HG03039 (cell line): ENCODE results near the gene COMMD10.

Experiments used
- ATAC-seq: cut with Tn5 transposase; IDR thresholded peaks from one replicate; pipeline ENCODE4 v1.9.1; 2021; ENCODE audit warnings: mild to moderate bottlenecking, moderate library complexity; ENCODE audit not compliant: unreplicated experiment

COMMD10 gene

DNA sequence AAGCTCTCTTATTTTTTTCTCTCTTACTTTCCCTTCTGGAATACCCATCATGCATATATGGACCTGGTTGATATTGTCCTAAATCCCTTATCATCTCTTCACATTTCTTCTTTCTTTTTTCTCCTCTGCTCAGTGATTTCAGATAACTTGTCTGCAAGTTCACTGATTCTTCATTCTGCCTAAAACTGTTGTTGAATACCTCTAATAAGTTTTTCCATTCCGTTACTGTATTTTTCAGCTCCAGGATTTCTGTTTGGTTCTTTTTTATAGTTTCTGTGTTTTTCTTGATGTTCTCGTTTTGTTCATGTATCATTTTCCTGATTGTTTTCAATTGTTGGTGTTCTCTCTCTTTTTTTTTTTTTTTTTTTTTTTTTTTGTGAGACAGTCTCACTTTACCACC lies 203.7 kb downstream of the COMMD10 start:
- no peak for ATAC-seq

DNA sequence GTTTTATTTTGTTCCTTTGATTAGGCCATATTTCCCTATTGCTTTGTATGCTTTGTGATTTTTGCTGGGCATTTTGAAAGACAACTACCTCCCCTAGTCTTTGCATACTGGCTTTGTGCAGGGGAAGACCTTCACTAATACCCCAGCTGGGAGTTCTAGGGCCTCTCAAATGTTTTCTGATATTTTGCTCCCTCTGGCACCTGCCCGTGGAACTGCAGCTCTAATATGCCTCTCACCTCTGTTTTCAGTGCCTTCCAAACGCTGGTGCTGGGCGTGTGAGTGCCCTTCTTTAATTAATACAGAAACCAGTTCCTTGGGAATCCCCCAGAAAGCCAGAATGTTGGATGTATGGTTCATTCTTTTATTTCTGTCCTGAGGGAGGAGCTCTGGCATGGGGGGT lies 204.5 kb downstream of the COMMD10 start:
- no peak for ATAC-seq

DNA sequence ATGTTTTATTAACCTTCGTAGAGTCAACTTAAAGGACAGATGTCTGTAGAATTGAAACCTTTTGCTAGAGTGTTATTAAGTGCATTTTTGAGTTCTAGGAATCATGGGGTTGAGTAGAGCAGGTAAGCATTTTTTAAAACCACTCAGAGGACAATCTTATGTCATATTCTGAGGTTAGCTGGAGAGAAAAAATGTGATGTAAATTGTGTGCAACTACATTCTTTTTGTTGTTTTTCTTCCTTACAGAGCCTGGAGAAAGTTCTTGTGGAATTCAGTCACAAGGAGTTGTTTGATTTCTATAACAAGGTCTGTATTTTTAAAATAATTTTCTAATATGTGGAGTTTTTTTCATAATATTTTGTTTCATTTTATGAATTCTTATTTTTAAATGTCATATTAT lies 206.4 kb downstream of the COMMD10 start:
- ATAC-seq: no peak

DNA sequence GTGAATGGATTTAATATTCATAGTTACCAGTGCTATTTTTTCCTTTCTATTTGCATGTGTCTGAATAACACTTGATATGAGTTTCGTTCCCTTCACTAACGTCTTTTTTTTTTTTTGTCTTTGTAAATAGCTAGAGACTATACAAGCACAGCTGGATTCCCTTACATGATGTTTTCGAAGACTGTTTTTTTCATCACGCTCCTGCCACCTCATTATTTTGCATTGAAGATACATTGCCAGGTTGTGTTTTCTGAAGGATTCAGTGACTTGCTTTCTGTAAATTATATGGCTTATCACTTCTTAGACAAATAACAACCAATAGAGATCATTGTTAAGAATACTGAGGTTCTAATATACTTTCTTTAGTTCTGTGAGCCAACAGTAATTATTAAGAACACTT lies 207.5 kb downstream of the COMMD10 start:
- no peak for ATAC-seq

DNA sequence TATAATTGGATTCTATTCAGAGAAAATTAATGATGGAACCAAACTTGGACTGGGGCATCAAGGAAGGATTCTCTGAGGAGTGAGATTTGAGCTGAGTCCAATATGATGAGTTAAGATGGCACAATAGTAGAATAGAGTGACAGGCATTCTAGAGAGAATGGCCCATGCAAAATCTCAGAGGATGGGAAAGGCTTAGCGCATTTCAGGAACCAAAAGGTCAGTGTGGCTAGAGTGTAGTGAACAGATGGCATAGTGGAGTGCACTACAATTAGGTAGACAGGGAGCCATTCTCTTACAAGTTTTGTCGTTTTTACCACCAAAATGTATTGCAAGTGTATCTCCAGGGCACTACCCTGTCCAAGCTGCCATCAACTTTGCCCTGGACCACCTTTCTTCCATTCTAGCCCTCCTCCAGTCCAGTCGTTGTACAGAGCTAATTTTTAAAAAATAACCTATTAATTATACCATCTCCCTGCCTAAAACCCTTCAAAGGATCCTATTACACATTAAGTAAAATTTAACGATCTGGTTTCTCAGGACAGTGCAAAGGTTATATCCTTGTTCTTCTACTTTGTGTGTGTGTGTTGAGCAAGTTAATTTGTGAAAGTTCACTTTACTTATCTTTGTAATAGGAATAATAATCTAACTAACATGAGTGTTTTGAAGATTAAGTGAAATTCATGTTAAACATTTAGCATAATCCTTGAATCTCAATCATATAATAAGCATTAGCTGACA lies 211.7 kb downstream of the COMMD10 start:
- ATAC-seq: no peak

DNA sequence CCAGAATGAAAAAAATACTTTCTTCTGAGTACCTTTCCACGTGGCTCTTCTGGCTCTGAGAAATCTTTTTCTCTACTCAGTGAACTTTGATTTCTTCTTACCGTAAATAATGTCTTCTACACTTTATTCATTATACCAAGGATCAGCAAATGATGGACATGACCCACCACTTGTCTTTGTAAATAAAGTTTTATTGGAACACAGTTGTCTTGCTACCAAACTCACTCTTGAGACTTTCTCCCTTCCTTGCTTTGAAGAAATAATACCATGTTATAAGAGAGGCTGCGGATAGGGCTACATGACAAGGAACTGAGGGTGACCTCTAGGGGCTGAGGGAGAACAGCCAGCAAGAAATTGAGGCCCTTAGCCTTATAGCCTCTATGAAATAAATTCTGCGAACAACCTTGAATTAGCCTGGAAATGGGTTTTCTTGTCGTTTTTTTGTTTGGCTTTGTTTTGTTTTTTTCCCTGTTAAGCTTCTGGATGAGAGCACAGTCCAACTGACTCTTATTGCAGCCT lies 212.5 kb downstream of the COMMD10 start:
- ATAC-seq: no peak

DNA sequence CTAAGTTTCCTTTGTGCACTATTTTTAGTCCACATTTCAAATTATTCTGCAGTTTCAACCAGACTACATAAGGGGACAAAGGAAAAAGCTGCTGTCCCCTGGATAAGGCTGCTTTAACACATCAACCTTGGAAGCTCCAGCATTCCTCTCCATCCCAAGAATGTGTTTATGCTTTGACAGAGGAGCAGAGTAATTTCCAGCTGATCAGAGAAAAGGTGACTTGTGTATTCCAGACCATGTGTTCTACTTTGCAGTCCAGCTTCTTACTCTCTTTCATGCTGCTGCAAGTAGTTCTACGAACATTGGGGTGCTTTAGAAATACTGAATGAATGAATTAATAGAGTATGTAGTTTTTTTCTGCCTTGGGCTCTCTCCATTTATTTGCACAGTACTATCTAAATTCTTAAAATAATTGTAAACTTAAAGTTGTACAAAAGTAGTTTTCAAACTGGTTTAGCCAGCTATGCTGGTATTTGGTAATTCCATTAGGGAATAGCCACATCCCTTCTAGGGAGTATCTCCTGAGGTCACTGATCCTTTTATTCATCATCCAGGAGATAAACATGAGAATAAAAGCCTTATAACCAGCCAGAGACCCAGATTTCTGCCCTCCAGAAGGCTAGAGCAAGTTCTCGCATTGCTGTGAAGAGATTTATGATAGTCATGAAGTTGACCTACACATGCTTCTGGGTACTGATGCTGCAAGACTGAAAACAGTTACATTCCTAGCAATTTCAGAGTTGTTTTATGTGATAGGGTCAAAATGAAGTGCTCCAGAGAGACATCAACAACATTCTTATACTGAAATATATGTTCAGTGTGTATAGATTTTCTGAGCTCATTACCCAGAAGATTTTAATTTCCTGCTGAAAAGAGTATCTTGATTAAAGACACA lies 215.2 kb downstream of the COMMD10 start:
- ATAC-seq: no peak

DNA sequence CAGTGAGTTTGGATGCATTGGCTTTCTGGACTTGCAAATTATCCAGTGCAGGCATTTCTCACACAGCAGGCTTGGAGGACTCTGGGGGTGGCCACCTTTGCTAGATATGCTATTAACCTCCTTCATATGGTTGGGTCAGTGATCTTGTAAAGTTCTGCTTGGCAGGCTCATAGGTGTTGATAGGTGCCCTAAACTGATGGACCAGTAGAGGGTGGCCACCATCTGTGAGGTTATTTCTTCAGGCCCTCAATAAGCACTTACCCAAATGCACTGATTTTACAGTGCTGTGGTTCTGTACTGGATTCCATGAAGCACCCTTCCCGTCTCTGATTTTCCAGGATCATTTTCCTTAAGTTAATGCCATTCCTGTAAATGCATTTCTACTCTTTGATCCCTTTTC lies 216.3 kb downstream of the COMMD10 start:
- ATAC-seq: no peak

DNA sequence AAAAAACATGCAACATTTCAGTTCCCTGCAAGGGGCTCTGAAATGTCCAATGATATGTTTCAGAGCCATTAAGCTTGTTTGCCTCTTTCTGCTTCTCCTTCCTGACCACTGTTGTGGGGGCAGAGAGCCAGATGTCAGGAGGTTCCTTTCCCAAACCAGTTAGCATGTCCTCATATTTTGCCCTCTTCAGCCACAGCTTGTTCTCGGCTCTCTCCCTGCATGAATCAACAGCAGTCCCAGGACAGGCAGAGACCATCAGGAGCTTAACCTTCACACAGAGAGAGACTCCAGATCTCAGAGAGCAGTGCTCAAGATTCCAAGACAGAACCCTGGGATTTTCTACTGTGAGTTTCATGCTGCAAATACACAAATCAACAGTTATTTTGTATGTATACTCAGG lies 218.5 kb downstream of the COMMD10 start:
- no peak for ATAC-seq

DNA sequence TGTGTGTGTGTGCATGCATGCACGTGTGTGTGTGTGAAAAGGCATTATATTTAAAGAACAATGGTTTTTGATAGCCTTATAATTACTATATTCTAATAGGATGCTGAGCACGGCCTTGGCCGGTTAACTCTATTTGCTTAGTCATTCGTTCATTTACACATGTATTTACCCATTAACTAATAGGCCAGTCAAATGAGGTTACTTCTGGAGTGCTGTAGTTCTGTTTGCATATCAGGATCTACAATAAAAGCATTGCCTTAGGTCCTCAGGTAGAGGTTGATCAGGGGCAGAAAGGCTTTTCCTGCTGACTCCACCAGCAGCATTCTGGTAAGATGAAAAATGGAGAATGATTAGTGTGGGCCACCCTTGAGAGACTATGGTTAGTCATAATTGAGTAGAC lies 219.0 kb downstream of the COMMD10 start:
- ATAC-seq: no peak

DNA sequence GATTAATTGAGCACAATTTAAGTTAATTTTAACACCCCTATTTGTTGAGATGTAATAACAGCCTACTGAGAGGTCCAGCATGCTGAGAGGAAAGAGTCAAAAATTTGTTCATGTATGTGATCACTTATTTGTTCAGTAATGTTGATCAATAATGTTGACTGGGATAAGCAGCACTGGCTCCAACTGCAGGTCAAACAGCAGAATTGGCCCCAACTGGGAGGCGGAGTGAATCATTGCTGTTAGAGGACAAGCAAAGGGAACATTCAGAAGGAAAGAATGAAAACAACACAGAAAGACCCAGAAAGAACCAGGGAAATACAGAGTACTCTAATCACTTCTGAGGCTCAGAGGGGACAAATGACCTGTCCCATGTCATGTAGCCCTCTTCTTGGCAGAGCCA lies 221.1 kb downstream of the COMMD10 start:
- no peak for ATAC-seq

DNA sequence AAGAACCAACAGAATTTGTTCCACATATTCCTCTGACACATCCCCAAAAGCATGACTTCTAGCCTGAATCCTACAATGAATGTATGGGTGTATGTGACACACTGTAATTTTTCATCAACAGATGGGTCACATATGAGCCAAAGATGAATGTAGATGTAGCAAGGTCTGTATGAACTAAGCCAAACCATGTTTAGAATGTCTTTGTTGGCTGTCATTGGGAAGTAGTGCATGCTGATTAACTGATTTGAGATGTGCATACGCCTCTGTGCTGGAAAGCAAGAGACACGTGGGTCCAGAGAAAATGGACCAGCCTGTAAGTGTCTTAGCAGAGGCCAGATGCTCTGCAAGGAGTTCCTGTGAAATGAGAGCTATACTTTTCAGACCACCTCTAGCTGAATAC lies 222.0 kb downstream of the COMMD10 start:
- no peak for ATAC-seq

DNA sequence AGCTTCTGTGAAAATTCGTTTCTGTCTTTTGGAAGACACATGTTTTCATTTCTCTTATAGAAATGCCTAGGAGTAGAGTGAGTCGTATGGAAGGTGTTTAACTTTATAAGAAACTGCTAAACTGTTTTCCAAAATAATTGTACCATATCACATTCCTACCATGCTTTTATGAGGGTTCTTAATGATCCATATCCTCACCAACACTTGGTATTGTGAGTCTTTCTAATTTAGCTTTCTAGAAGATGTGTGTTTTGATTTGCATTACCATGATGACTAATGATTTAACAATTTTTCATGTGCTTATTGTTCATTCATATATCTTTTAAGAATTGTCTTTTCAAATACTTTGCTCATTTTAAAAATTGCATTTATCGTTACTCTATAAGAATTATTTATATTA lies 223.6 kb downstream of the COMMD10 start:
- ATAC-seq: no peak

DNA sequence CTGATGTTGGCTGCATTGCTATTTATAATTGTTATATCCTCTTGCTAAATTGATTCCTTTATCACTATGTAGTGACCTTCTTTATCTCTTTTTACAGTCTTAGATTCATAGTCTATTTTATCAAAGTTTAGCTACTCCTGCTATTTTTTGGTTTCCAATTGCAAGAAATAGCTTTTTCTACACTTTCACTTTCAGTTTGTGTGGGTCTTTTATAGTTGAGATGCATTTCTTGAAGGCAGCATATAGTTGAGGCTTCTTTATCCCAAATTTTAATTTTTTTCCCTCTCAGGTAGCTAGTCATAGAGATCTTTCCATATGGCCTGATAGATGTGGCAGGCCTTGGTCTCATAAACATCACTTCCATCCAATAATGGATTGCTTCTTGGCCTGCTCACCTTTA lies 228.5 kb downstream of the COMMD10 start:
- ATAC-seq: no peak

DNA sequence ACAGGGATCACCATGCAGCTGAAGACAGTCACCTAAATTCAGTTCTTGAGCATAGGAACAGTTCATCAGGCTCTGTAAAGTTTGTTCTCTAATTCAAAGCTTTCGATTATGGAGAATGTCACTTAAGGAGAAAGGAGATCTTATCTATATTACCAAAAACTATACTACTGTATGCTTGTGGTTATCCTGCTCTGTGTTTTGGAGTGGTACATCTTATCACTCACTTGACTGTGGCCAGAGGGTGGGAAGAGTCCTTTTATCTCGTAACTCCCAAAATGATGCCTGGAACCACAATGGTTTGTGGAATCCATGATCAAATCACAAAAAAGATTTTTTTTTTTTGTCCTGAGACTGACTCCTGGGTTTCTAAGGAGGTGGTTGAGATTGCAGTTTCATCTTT lies 230.7 kb downstream of the COMMD10 start:
- ATAC-seq: no peak

DNA sequence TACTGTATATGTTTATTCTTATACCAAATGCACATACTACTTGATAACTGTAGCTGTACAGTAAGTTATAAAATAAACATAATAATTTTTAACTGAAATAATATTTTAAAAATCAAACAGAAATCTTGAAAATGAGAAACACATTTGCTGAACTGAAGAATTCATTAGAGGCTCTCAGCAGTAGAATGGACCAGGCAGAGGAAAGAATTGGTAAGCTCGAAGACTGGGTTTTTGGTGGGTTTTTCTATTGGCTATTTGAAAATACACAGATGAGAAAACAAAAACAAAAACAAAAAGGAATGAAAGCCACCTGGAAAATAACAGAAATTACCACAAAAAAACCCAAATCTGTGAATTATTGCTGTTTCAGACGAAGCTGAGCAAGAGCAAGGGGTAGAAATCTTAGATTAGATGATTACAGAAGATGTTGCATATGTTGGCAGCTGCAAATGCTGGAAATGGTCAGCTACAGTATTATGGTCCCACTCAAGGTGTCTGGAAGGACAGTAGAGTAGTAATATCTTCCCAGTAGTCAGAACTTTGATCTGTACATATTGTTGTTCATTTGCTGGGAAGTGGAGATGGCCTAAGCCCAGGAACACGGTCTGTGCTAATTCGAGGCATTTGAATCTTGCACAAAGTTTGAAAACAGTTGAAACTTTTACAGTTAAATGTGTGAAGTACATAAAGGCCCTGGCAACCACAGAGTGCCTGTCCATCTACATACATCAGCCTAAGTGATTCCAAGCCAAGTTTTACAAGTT lies 233.4 kb downstream of the COMMD10 start:
- ATAC-seq: no peak

DNA sequence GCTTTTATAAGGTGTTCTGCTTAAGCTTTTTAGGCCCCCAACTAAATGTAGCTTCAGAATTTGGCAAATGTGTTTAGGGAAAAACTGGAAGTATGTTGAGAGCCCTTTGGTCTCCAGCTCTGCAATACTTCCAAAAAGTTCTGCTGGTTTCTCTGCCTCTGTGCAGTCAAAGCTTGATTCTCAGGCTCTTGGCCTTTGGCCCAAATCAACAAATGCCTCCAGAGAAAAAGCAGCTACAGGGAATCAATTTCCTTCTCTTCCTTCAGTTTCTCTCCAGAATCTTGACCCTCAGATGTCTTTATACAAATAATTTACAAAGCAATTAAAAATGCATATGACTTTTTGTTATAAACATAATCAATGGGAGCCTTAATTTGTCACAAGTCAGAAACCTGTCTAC lies 235.7 kb downstream of the COMMD10 start:
- ATAC-seq: no peak

DNA sequence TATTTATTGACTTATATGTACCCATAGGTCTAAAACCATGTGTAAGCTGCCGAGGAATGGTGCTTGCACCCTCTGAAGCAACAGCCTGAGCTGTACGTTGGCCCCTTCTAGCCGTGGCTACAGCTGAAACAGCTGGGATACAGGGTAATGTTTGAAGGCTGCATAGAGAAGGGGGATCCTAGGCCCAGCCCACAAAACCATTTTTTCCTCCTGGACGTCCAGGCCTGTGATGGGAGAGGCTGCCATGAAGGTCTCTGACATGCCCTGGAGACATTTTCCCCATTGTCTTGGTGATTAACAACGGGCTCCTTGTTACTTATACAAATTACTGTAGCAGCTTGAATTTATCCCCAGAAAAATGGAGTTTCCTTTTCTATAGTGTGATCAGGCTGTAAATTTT lies 244.7 kb downstream of the COMMD10 start:
- ATAC-seq: no peak

DNA sequence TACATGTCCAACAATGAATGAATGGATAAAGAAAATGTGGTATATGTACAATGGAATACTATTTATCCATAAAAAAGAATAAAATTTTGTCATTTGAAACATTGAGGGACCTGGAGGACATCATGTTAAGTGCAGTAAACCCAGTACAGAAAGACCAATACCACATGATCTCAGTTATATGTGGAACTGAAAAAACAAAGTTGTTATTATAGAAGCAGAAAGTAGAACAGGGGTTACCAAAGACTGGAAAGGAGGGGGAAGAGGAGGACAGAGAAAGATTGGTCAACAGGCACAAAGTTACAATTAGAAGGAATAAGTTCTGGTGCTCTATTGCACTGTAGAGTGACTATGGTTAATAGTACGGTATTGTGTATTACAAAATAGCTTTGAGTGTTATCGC lies 256.0 kb downstream of the COMMD10 start:
- no peak for ATAC-seq
